ENCODE data around the gene CNOT3. TPM values are rescaled to one million over a fixed set of nuclear protein-coding genes. Genes with fewer than 3 reads are reported as not detected.

Gene CNOT3
- total and polyA plus RNA-seq, 9 of the 15 experiments (the other 6 are each of a cell fraction or from before 2014, with no cell fraction given), result 0.27 to 60.4 (median 9.9) TPM

- TF ChIP-seq ZBTB33 (CRISPR knock-in tag; IDR thresholded peaks at IDR 0.05), result peak; percentile 29; the same call in 1 of the 2 replicates
- 0 out of 2 replicates have a peak, but pooled peaks have one; percentile 14 for TF ChIP-seq CHAMP1 (IDR thresholded peaks at IDR 0.05)
- TF ChIP-seq TEAD1 (CRISPR knock-in tag; IDR thresholded peaks at IDR 0.05), result peak; percentile 29 to 34; a peak in 2 of 4 replicates
- TF ChIP-seq SAFB (IDR thresholded peaks at IDR 0.05; ENCODE audit: borderline replicate concordance, low read depth, low read length), result no peak
- no peak for TF ChIP-seq HIVEP1 (CRISPR knock-in tag; IDR thresholded peaks at IDR 0.05)
- TF ChIP-seq CBFA2T2 (conservative IDR thresholded peaks at IDR 0.05), result no peak
- TF ChIP-seq ZNF124 (CRISPR knock-in tag; IDR thresholded peaks at IDR 0.05), result no peak
- TF ChIP-seq PBX2 (CRISPR knock-in tag; IDR thresholded peaks at IDR 0.05; ENCODE audit: low read depth), result no peak
- no peak for TF ChIP-seq PBX2 (tag; conservative IDR thresholded peaks at IDR 0.05; ENCODE audit: low read depth)
- no peak for TF ChIP-seq FOXP1 (CRISPR knock-in tag; IDR thresholded peaks at IDR 0.05)
- TF ChIP-seq FOXJ2 (tag; IDR thresholded peaks at IDR 0.05), result peak; percentile 78
- TF ChIP-seq ZNF445 (CRISPR knock-in tag; IDR thresholded peaks at IDR 0.05; ENCODE audit: low read depth), result no peak
- no peak for TF ChIP-seq HES1 (IDR thresholded peaks at IDR 0.05; ENCODE audit: low read depth)
- no peak for TF ChIP-seq PPARD (CRISPR knock-in tag; IDR thresholded peaks at IDR 0.05)
- TF ChIP-seq DDX20 (tag; IDR thresholded peaks at IDR 0.05; ENCODE audit: low read depth), result no peak
- peak; percentile 75; the same call in 1 of the 2 replicates for TF ChIP-seq MYNN (IDR thresholded peaks at IDR 0.05)
- TF ChIP-seq MYNN (CRISPR knock-in tag; IDR thresholded peaks at IDR 0.05), result no peak
- TF ChIP-seq PHF21A (IDR thresholded peaks at IDR 0.05; ENCODE audit: borderline replicate concordance, low read depth), result peak; percentile 52; the same call in 1 of the 2 replicates
- no peak for TF ChIP-seq CHD4 (IDR thresholded peaks at IDR 0.05; ENCODE audit: insufficient read depth, insufficient replicate concordance, low read depth, low read length, poor library complexity, severe bottlenecking)
- TF ChIP-seq ZNF507 (tag; conservative IDR thresholded peaks at IDR 0.05), result no peak
Observed at GRCh38 chr19:54115109-54116063, 22.2 kb upstream of the CNOT3 start, which contains the start of the genes PRPF31 and TFPT (continued).

All from K562 (cell line).